ENCODE results near the gene TRIM3.

DNA sequence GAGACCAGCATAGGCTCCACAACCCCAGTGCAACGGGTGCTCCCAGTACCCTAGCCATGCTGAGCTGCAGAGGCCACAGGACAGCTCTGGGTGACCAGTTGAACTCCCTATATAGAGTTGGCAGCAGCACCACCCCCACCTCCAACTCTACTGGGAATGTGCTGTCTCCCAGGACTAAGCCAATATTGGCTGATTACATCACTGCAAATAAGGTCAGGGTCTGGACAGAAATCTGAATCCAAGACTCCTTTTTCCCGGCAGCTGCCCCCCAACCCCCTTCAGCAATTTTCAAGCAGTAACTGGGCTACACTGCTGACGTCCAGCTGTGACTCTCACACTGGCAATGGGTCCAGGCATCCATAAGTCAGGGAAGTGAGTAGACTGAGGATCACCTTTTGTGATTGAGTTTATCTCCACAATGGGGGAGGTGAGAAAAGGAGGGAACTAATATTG is 32.8 kb downstream of the TRIM3 start, which contains the start of gene HPX:
- TF ChIP-seq, protein P1, sequence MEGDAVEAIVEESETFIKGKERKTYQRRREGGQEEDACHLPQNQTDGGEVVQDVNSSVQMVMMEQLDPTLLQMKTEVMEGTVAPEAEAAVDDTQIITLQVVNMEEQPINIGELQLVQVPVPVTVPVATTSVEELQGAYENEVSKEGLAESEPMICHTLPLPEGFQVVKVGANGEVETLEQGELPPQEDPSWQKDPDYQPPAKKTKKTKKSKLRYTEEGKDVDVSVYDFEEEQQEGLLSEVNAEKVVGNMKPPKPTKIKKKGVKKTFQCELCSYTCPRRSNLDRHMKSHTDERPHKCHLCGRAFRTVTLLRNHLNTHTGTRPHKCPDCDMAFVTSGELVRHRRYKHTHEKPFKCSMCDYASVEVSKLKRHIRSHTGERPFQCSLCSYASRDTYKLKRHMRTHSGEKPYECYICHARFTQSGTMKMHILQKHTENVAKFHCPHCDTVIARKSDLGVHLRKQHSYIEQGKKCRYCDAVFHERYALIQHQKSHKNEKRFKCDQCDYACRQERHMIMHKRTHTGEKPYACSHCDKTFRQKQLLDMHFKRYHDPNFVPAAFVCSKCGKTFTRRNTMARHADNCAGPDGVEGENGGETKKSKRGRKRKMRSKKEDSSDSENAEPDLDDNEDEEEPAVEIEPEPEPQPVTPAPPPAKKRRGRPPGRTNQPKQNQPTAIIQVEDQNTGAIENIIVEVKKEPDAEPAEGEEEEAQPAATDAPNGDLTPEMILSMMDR (IDR thresholded peaks at IDR 0.05; ENCODE audit: poor library complexity, severe bottlenecking): no peak
- no peak for TF ChIP-seq MXI1 (conservative IDR thresholded peaks at IDR 0.05; ENCODE audit: poor library complexity, severe bottlenecking)
- no peak for TF ChIP-seq RAD21 (conservative IDR thresholded peaks at IDR 0.05)
- no peak for TF ChIP-seq EZH2 (IDR thresholded peaks at IDR 0.05; ENCODE audit: borderline replicate concordance, insufficient read depth, low read length, poor library complexity, severe bottlenecking)
- TF ChIP-seq SMC3 (conservative IDR thresholded peaks at IDR 0.05; ENCODE audit: poor library complexity): no peak
